Gastrocnemius medialis (tissue), 4 donors: ENCODE measurements around the gene HSPA6.
"Not testable (repeated sequence)": the region's sequence is repeated elsewhere in the genome, so short reads cannot be mapped to it uniquely, and the experiment has no call there.

ENCODE experiments used
- CTCF ChIP-seq, 5 experiments: fragments of 450-650 bp in 3 of 5; fragments of 200-600 bp in 2 of 5; sonication (generic) in 2 of 5; IDR thresholded peaks in 4 of 5; conservative IDR thresholded peaks in 1 of 5; 1 replicate in 4 of 5; 2 replicates in 1 of 5; pipeline ENCODE4 v1.5.1; 2016 to 2019; ENCODE audit warnings: antibody characterized with exemption in 5 of 5, mild to moderate bottlenecking in 3 of 5, moderate library complexity in 3 of 5
- POLR2A ChIP-seq, 2 donors: fragments of 450-650 bp; IDR thresholded peaks; one replicate each; pipeline ENCODE4 v1.6.1; 2017; ENCODE audit warnings: antibody characterized with exemption in 2 of 2, mild to moderate bottlenecking in 2 of 2, moderate library complexity in 2 of 2

- not testable (repeated sequence) for TF ChIP-seq CTCF (IDR thresholded peaks at IDR 0.05 in 4 of 5, conservative IDR thresholded peaks at IDR 0.05 in 1 of 5); POLR2A (IDR thresholded peaks at IDR 0.05)
Observed at GRCh38 chr1:161550942-161551341, 26.6 kb downstream of the HSPA6 start.
